Measurements from ENCODE around the gene SGMS2. TPM values are rescaled to one million over a fixed set of nuclear protein-coding genes. Genes with fewer than 3 reads are reported as not detected.

SGMS2 gene
- polyA plus RNA-seq, 1 experiment: 22.6 TPM

DNA sequence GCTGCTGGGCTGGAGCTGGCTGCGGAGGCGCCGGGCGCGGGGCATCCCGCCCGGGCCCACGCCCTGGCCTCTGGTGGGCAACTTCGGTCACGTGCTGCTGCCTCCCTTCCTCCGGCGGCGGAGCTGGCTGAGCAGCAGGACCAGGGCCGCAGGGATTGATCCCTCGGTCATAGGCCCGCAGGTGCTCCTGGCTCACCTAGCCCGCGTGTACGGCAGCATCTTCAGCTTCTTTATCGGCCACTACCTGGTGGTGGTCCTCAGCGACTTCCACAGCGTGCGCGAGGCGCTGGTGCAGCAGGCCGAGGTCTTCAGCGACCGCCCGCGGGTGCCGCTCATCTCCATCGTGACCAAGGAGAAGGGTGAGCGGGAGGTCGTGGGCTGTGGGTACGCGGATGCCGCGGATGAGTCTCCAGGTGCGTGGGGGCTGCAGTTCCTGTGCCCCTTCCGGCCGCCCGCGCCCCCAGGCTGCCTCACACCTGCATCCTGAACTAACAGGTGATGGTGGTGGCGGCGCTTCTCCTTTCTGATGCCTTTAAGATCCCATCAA is 107.1 kb downstream of the SGMS2 start:
- ChIA-PET CTCF (interaction anchor here (0.5 to 1.5 kb wide), 5 partner anchors 9 to 168 kb away, joined by 3 to 5 read pairs (median 3); no protein-coding TSS in a partner anchor), POLR2A (no interaction called here)
- TF ChIP-seq, protein P1, sequence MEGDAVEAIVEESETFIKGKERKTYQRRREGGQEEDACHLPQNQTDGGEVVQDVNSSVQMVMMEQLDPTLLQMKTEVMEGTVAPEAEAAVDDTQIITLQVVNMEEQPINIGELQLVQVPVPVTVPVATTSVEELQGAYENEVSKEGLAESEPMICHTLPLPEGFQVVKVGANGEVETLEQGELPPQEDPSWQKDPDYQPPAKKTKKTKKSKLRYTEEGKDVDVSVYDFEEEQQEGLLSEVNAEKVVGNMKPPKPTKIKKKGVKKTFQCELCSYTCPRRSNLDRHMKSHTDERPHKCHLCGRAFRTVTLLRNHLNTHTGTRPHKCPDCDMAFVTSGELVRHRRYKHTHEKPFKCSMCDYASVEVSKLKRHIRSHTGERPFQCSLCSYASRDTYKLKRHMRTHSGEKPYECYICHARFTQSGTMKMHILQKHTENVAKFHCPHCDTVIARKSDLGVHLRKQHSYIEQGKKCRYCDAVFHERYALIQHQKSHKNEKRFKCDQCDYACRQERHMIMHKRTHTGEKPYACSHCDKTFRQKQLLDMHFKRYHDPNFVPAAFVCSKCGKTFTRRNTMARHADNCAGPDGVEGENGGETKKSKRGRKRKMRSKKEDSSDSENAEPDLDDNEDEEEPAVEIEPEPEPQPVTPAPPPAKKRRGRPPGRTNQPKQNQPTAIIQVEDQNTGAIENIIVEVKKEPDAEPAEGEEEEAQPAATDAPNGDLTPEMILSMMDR (IDR thresholded peaks at IDR 0.05; ENCODE audit: insufficient read depth, low read depth, low read length): 0 out of 2 replicates have a peak, but pooled peaks have one; percentile 0
- Histone ChIP-seq H3K4me3 (ENCODE audit: low read depth, low read length) (peak overlapping the region; percentile 73), H3K36me3 (ENCODE audit: control insufficient read depth, insufficient read depth, low read length) (no peaks in the 10 kb centered on the region), H3K27me3 (ENCODE audit: control insufficient read depth, insufficient read depth, low read length) (no peaks in the 10 kb centered on the region)
- no peak for DNase-seq (ENCODE audit: low read depth)

DNA sequence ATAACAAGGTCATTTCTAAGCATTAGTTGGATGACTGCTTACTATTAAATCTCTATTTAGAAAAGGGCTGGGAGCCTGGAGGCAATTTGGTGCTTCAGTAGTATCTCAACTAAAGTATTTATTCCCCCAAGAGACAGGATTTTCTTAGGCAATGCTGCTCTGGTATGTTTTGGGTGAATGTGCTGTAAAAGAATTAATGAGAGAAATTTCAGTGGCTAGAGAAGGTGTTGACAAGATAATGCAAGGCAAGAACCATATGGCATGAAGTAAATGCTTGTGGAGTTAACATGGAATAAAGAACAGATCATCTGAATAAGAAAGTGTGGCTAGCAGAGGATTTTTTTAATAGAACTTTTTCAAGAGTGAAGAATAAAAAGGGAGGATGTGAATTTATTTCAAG is 110.5 kb downstream of the SGMS2 start:
- DNase-seq (ENCODE audit: low read depth): no peak
- Histone ChIP-seq H3K36me3 (ENCODE audit: control insufficient read depth, insufficient read depth, low read length) (no peaks in the 10 kb centered on the region), H3K27me3 (ENCODE audit: control insufficient read depth, insufficient read depth, low read length) (no peaks in the 10 kb centered on the region), H3K4me3 (ENCODE audit: low read depth, low read length) (no peak overlapping the region)
- TF ChIP-seq, protein P1 (IDR thresholded peaks at IDR 0.05; ENCODE audit: insufficient read depth, low read depth, low read length): no peak
- ChIA-PET POLR2A (no interaction called here), CTCF (no interaction called here)

DNA sequence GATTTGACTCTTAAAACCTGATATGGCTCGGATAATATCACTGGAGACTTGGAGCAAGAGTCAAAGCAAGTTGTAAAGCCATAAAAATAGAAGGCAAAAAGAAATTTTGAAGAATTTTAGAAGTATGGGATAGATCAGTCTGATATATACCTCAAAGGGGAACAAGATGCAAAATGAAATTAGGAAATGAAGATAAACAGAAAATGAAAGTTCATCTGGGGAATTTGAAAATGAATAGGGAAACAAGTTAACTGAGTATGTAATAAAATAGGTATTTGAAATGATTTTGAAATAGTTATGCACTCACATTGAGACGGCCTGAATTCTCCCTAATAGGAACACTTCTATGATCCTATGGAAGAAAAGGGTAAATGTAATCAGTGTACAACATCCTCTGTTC is 112.3 kb downstream of the SGMS2 start:
- CTCF ChIA-PET: no interaction called here
- no peaks in the 10 kb centered on the region for H3K36me3 ChIP-seq (ENCODE audit: control insufficient read depth, insufficient read depth, low read length)
- DNase-seq (ENCODE audit: low read depth): no peak
- no peak overlapping the region for H3K4me3 ChIP-seq (ENCODE audit: low read depth, low read length)
- TF ChIP-seq, protein P1 (IDR thresholded peaks at IDR 0.05; ENCODE audit: insufficient read depth, low read depth, low read length): no peak
- POLR2A ChIA-PET: no interaction called here
- no peaks in the 10 kb centered on the region for H3K27me3 ChIP-seq (ENCODE audit: control insufficient read depth, insufficient read depth, low read length)

DNA sequence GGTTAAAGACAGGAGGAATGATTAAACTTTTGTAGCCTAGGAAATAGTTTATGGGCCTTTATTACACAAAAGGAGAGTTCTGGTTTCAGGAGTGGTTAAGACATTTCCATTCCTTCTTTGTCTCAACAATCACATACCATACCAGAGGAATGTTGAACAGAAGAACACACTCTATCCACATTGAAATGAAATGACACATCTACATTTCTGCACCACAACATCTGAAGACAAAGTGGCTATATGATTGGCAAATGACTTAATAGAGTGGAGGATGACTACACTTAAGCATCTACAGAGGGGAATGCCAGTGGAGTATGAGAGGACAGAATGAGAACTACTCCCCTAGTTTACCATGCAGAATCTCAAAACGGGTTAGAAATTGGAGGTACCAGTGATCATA is 114.6 kb downstream of the SGMS2 start:
- no peak overlapping the region for H3K4me3 ChIP-seq (ENCODE audit: low read depth, low read length)
- ChIA-PET CTCF (interaction anchor here (0.6 kb wide), 1 partner anchor 101 kb away, joined by 4 read pairs; no protein-coding TSS in a partner anchor), POLR2A (no interaction called here)
- DNase-seq (ENCODE audit: low read depth): no peak
- TF ChIP-seq, protein P1 (IDR thresholded peaks at IDR 0.05; ENCODE audit: insufficient read depth, low read depth, low read length): no peak
- no peaks in the 10 kb centered on the region for H3K27me3 ChIP-seq (ENCODE audit: control insufficient read depth, insufficient read depth, low read length)
- no peaks in the 10 kb centered on the region for H3K36me3 ChIP-seq (ENCODE audit: control insufficient read depth, insufficient read depth, low read length)

DNA sequence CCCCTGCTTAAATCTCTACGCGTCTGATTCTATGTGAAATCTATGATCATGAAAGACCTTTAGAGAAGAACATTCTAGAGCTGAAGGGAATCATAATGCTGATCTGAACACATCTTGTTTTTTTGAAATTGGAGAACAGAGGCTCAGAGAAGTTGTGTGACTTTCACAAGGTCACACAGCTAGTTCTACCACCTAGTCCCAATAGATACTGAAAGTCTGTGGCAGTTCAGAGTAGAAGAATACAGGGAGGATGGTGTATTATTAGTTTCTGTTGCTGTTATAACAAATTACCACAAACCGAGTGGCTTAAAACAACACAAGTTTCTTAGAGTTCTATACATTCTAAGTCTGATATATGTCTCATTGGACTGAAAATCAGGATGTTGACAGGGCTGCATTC is 121.1 kb downstream of the SGMS2 start:
- CTCF ChIA-PET: no interaction called here
- Histone ChIP-seq H3K36me3 (ENCODE audit: control insufficient read depth, insufficient read depth, low read length) (no peaks in the 10 kb centered on the region), H3K4me3 (ENCODE audit: low read depth, low read length) (no peak overlapping the region), H3K27me3 (ENCODE audit: control insufficient read depth, insufficient read depth, low read length) (no peaks in the 10 kb centered on the region)
- no peak for DNase-seq (ENCODE audit: low read depth)
- POLR2A ChIA-PET: no interaction called here
- TF ChIP-seq, protein P1 (IDR thresholded peaks at IDR 0.05; ENCODE audit: insufficient read depth, low read depth, low read length): no peak
